Left cardiac atrium (tissue), 4 donors: ENCODE data around the gene FBXO9. TPM values are rescaled to one million over a fixed set of nuclear protein-coding genes. Genes with fewer than 3 reads are reported as not detected.

Source experiments
- ATAC-seq, 2 donors: fragments of 200-7000 bp; cut with Tn5 transposase; one replicate each; pipeline ENCODE4 v1.9.1; 2020; ENCODE audit warnings: mild to moderate bottlenecking in 2 of 2, moderate library complexity in 2 of 2
- DNase-seq: peaks from one replicate; pipeline ENCODE4 v3.0.0-alpha.2; 2020
- intact Hi-C, 2 donors: fragments of 100-400 bp; cut with DNase I; formaldehyde crosslinking; loops; one replicate each; pipeline versions ENCODE4 v1.14.1 to v1.15.1; 2022 to 2023
- total RNA-seq, 2 donors: library from RNA; stranded (reverse); fragmentation: NEBNext Ultra II Directional; extraction: Animal tissue kit (Norgen Biotek cat#: 25700); gene quantifications; one replicate each; pipeline ENCODE4 v1.2.1, GENCODE V29; 2021
- donor health status: DM: no; HTN: yes; CAD: no.
- donor health status: DM: no; HTN: yes; CAD: no; lungs with severe emphysema.
- donor health status: DM: yes; HTN: yes; CAD: no.
- donor health status: Dilated cardiomyopathy.

FBXO9 gene
- total RNA-seq, 2 donors from 2014 or later, result 67.7 to 91.8 TPM

DNA sequence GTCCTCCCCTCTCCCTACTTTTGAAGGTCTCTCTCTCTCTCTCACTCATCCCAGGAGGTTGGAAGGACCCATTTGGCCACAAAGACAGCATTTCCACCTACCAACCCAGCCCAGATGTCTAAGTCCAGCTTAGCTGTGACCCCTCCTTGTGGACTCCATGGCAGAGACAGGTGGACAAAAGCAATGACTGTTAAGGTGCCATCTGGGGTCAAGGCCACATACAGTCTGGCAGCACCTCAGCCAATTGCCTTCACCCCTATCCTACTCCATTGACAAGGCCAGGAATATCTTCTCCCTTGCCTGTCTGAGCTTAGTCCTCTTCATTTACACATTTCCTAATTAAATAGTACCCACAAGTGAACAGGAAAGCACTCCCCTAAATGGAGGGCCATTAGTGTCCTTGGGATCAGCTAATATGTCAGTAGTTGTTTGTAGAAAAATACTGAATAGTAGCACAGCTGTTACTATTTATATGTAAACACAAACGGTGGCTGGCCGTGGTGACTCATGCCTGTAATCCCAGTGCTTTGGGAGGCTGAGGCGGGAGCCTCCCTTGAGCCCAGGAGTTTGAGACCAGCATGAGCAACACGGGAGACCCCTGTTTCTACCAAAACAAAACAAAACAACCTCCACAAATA is 54.7 kb downstream of the FBXO9 start:
- intact Hi-C loops, result no loop called here
- ATAC-seq (no peak), DNase-seq (no peak)

DNA sequence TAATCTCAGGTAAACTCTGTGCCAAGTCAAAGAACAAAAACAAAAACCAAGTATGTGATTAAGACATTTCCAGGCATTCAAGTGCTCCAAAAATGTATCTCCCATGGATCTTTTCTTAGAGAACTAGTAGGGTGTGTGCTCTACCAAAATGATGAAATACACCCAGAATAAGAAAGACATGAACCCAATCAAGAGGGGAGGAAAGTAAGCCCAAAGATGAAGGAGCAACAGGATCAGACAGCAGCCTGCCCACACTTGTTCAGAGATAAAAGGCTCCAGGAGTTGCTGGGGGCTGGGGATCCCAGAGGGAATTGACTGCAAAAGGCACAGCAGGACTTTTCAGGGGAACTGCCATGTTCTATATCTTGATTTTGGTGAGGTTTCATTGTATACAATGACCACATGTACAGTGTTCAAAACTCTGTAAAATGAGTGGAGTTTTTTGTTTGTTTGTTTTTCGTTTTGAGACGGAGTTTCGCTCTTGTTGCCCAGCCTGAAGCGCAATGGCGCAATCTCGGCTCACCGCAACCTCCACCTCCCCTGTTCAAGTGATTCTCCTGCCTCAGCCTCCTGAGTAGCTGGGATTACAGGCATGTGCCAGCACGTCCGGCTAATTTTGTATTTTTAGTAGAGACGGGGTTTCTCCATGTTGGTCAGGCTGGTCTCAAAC is 59.1 kb downstream of the FBXO9 start:
- intact Hi-C loops, result no loop called here
- DNase-seq, result no peak
- ATAC-seq, result no peak

DNA sequence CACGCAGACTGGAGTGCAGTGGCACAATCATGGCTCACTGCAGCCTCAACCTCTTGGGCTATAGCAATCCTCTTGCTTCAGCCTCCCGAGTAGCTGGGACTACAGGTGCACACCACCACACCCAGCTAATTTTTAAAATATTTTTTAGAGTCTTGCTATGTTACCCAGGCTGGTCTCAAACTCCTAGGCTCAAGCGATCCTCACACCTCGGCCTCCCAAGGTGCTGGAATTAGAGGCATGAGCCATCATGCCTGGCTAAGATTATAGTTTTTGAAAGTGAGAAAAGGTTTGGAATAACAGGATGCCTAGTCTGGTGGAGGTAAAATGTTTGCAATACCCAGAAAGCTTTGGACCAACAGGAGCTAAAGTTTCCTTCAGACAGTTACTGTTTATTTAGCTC is 60.1 kb downstream of the FBXO9 start:
- ATAC-seq (no peak), DNase-seq (no peak)
- intact Hi-C loops, result no loop called here

DNA sequence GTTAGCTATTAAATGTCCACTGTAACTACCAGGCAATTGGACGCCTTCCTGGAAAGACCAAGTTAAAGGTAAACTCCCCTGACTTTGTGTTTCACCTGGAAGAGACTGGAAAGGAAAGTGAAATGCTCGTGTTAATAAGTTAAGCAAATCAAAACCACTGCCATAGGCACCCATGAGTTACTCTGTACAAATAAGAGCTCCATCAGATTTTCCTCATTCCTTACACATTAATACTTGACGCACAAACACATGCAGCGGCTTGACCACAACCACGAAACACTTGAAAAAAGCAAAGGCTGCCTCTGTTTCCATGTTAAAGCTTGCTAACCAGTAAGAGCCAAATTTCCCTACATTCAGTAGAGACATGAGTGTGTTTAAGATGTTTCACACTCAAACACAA is 63.6 kb downstream of the FBXO9 start:
- no peak for DNase-seq
- intact Hi-C loops, result no loop called here
- no peak for ATAC-seq

DNA sequence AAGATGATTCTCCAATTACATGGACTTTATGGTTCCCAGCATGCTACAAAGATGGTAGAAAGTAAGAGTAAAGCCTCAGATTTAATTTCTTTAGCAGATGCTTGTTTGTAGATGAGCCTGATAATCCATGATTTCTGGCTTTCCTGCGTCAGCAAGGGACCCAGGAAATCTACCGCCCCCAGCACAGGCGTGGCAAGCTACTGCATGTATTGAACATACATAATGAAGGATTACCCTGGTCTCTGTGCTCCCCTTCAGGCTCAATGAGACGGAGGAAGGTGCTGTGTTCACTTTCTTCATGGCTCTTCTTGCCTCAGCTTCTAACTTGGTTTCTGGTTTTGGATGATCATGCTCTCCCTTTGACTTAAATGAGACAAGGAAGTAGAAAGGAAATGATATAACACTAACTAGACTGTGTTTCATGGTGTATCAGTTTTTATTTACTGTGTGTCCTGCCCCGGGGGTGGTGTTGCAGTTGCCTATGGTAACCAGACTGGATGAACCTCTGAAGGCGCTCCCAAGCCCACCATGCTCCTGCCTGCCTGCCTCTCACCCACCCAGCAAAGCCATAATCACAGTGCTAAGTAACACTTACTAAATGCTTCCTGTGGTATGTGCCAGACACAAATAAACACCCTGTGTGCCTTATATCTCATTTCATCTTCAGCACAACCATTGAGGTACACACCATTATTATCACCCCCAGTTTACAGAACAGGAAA is 65.5 kb downstream of the FBXO9 start:
- intact Hi-C loops, result no loop called here
- DNase-seq, result no peak
- ATAC-seq, result no peak

DNA sequence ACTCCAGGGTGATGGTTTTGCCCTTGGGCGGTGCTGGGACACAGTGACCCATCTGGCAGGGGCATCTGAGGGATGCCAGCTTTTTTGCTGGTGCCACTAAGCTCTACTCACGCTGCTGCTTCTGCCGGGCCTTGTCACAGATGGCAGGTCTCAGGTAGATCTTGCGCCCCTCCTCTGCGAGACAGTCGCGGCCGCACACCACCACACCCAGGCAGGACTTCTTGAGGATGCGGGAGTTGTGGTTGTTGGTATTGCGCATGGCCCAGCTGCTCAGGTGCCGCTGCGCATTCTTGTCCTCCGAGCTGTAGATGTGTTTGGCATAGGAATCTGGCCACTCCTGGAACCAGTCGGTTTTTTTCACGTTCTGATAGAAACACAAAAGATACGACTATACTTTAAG is 68.8 kb downstream of the FBXO9 start:
- DNase-seq, result no peak
- intact Hi-C loops, result no loop called here
- ATAC-seq, result no peak

DNA sequence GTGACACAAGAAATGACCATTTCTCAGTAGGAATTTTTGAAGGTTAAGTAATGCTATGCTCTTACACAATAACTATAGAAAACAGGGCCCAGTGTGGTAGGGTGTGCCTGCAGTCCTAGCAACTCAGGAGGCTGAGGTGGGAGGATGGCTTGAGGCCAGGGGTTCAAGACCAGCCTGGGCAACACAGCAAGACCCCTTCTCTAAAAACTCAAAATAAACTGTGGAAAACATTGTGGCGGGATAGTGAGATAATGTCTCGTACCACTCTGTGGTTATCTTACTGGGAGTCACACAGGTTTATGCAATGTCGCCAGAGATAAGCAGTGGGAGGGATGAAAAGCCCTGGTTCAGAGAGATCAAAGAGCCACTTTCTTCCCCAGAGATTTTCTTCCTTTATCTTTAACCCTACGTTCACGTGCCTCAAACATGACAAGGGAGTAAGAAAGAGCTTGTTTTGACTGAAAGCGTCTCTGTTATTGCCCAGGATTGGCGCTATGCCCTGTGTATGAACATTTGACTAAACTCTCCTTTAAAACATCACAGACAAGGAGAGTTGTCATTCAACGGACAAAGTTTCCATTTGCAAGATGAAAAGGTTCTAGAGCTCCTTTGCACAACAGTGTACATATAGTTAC is 69.5 kb downstream of the FBXO9 start:
- DNase-seq (no peak), ATAC-seq (no peak)
- intact Hi-C loops, result no loop called here

GRCh38 chr6:53136000-53136609 is 70.9 kb downstream of the FBXO9 start:
- intact Hi-C loops, result no loop called here
- DNase-seq (no peak), ATAC-seq (no peak)

GRCh38 chr6:53139841-53140413 is 74.7 kb downstream of the FBXO9 start:
- DNase-seq (no peak), ATAC-seq (no peak)
- intact Hi-C loops, result no loop called here

GRCh38 chr6:53142810-53143209 is 77.6 kb downstream of the FBXO9 start:
- DNase-seq (no peak), ATAC-seq (no peak)
- intact Hi-C loops, result no loop called here

DNA sequence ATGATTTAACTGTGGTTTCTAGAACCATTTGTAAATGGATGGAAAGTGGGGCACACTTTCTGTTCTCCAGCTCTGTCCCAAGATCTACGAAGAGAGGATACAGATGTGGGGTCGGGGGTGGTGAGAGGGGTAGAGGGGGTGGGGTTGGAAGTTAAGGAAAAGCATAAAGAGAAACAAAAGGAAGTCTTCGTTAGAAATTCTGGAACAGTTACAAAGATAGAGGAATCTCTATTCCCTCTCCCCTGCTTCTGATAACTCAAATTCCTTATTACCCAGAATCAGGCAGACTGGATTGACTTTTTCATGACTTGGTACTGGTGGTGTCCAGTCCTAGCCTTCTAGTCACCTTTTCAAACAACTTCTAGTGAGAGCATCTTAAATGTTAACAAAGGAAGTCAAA is 78.5 kb downstream of the FBXO9 start:
- intact Hi-C loops, result no loop called here

GRCh38 chr6:53144802-53145201 is 79.6 kb downstream of the FBXO9 start:
- DNase-seq, result no peak
- no peak for ATAC-seq
- intact Hi-C loops, result no loop called here

More for the DNA sequence above, 78.5 kb downstream of the FBXO9 start:
- ATAC-seq, result no peak
- DNase-seq, result no peak

DNA sequence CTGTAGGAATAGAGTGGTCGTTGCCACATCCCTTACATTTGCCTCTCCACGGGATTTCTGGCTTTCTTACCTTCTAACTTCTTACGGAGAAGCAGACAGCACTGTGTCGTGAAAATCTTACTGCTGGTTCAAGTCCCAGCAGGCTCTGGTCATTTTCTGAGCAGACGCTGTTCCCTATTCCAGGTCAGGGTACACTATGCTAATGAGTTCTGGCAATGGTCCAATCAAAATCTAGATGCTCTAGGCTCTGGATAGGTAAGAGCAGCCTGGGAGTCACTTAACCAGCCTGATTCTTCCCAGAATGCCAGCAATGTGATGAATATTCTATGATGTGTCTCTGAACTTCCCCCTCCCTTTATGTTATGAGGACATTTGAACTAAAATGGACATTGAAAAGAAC is 83.5 kb downstream of the FBXO9 start, which contains the start of gene GCM1:
Gene GCM1 (minus strand): TSS at position 158 of the 400 bp plus-strand sequence. CDS start 3,209 bp downstream, outside the sequence.
- DNase-seq (no peak), ATAC-seq (no peak)
- intact Hi-C loops, result no loop called here

Other genes with a start within 250 kb of the FBXO9 start
- not detected for gene GSTA5, start 224.6 kb upstream of the FBXO9 start, total RNA-seq
- not detected for gene GSTA3, start 155.7 kb upstream of the FBXO9 start, total RNA-seq
- 10 to 100 TPM; 10.3 to 12.1 TPM for gene GSTA4, start 70.1 kb upstream of the FBXO9 start, total RNA-seq
- 1 to 10 TPM; 5.3 to 8.2 TPM for gene CILK1, start 3.6 kb upstream of the FBXO9 start, total RNA-seq
- under 1 TPM in 1 of 2 donors, not detected in 1; 0.08 TPM for gene GCM1, start 83.4 kb downstream of the FBXO9 start, total RNA-seq